NCI-H128 (cell line): ENCODE data around the gene TMEM51.

Experiments
- DNase-seq: peaks from one replicate; lab custom pipeline; 2025; ENCODE audit not compliant: unreplicated experiment; lab: John Stamatoyannopoulos, UW

The TMEM51 gene

GRCh38 chr1:15152318-15153183 lies 996 bp upstream of the TMEM51 start:
- no peak for DNase-seq

DNA sequence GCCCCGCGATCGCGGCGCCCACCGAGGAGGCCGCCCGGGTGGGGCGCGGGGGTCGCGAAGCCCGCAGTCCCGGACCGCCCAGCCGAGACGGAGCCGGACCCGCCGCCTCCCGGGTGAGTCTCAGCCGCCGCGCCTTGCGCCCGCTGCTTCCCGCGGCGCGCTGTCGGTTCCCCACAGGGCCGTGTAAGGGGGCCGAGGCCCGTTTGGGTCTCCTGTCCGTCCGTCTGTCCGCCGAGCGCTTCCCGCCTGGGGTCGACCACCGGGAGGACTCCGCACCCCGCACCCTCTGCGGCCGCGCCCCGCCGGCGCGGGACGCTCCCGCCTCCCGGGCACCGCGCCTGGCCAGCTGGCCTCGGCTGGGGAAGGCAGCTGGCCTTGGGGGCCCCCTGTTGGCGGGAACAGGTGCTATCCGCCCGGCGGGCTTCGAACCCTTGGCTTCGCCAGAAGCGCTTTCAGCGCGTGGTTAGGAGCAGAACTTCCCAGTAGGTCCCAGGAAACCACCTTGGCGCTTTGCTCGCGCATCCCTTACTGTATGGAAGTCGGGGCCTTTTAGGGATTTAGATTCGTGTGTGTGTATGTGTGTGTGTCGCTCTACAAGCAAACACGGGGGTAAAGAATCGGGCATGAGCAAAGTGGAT lies 414 bp downstream of the TMEM51 start:
- DNase-seq: no peak

GRCh38 chr1:15154480-15155036 lies 1.0 kb downstream of the TMEM51 start:
- DNase-seq: no peak

GRCh38 chr1:15155191-15155590 lies 1.6 kb downstream of the TMEM51 start:
- DNase-seq: no peak

GRCh38 chr1:15155888-15156741 lies 2.6 kb downstream of the TMEM51 start:
- DNase-seq: no peak

GRCh38 chr1:15156807-15157380 lies 3.3 kb downstream of the TMEM51 start:
- no peak for DNase-seq

- no peak for DNase-seq
These were observed 4.2 kb downstream of the TMEM51 start for GRCh38 chr1:15157524-15158399.

- DNase-seq: no peak
These were observed 5.1 kb downstream of the TMEM51 start for GRCh38 chr1:15158506-15159165.

GRCh38 chr1:15159166-15159555 lies 5.6 kb downstream of the TMEM51 start:
- DNase-seq: no peak

GRCh38 chr1:15160626-15161025 lies 7.1 kb downstream of the TMEM51 start:
- no peak for DNase-seq

DNA sequence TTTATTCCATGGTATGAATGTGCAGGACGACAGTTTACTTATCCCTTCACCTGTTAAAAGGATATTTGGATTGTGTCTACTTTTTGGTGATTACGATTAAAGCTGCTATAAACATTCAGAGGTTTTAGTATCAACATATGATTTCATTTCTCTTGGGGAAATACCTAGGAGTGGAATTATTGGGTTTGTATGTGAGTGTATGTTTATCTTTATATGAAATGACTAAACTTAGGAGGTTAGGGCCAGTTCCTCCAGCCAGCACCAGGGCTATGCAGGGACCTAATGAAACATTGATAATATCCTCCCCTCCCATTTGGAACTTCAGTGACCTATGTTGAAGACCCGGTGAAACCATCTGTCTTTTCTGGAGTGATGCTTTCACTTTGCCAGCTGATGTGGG lies 13.8 kb downstream of the TMEM51 start:
- DNase-seq: no peak

DNA sequence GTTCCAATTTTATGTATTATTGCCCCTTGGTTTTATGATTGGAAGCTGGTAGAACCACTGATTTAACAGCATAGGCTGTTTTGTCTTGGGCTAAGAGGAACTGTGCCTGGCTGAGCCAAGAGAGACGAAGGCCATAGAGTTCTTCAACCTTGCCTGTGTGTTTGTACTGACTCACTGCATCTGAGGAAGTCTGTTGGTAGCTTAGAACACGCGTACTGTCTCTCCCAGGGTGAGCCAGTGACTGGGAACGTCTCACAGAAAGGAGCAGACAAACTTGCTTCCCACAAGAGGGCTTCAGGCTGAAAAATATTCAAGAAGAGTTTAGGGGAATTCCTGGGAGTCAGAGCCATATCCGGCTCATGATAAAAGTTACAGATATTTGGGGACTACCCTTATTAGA lies 14.9 kb downstream of the TMEM51 start:
- no peak for DNase-seq

DNA sequence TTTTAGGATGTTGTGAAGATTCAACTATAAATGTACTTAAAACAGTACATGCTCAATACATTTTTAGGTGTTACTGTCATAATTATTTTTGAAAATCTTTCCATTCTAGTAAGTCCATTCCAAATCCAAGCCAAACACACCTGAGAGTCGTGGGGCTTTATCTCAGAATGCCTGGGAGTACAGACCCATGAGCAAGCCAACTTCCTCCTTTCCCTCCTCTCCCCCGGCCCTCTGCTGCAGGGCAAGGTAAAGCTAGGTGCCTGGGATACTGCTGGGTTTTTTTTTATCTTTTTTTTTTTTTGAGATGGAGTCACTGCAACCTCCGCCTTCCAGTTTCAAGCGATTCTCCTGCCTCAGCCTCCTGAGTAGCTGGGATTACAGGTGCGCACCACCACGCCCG lies 16.5 kb downstream of the TMEM51 start:
- no peak for DNase-seq

DNA sequence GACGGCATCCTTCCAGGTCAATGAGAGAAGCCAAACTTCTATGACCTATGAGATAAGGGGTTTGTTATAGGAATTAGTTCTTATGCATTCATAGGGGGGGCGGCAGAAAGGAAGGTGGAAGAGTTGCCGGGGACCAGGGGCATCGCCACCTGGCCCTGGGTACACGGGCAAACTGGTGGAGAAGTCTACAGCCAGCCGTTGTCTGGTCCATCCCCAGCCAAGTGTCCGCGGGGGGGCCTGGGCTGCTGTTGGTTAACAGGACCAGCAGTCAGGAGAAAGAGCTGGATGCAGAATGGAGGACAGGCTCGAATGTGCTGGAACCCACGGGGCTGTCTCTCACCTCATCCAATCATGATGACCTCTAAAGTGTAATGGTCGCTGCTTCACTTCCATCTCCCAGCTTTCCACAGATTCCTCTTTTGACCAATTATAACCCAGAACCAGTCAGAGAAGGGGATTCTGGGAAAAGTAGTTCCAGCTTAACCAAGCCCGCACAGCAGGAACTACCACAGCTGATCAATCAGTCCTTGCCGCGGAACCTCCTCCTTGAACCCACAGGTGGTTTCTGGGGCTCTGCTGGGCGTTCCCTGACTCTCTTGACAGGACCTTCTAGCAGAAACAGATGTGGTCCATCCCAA lies 17.8 kb downstream of the TMEM51 start:
- DNase-seq: no peak

DNA sequence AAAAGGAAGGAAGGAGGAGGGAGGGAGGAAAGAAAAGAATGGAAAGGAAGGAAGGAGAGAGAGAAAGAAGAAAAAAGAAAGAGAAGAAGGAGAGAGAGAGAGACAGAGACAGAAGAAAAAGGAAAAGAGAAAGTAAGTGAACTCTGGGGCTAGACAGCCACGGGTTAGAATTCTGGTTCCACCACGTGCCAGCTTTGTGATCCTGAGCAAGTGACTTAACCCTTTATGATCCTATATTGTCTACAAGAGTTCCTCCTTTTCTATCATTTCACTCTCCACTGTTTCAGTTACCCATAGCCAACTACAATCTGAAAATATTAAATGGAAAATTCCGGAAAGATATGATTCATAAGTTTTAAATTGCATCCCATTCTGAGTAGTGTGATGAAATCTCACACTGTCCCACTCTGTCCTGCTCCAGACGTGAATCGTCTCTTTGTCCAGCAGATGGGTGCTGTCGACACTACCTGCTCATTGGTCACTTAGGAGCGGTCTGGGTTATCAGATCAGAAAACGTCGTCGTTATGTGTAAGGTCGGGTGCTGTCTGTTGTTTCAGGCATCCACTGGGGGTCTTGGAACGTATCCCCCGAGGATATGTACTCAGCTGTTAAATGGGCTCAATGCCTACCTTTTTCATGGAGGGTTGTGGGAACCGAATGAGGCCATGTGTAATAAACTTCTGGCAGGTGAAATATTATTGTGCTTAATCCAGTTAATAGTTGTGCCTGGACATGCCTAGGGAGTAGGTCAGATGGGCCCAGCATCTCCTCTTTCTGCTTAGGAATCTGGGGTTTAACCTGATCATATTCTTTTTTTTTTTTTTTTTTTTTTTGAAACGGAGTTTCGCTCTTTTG lies 19.1 kb downstream of the TMEM51 start:
- DNase-seq: no peak

DNA sequence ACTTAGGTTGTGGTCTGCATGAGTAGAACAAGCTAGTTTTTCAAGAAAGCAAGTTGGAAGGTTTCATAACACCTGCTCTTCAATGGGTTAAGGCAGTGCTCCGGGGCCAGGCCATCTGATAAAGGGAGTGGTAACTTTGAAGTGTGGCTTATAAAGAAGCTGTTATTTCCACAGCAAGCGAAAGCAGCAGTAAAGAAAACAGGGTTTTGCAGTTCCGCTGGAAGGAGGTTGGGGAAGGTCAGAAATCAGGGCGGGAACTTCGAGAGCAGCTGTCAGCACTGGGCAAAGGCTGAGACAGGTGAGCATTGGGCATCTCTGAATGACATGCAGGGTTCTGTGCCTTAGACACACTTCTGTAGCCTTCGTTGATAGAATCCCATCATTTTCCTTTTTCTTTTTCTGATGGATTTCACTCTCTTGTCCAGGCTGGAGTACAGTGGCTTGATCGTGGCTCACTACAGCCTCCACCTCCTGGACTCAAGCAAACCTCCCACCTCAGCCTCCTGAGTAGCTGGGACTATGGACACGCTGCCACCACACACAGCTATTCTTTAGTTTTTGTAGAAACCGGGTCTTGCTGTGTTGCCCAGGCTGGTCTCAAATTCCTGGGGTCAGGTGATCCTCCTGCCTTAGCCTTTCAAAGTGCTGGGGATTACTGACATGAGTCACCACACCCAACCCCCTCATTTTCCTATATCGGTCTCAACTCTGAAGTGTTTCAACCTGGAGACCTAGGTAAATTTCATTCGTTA lies 20.5 kb downstream of the TMEM51 start:
- DNase-seq: no peak

- no peak for DNase-seq
These were observed 21.1 kb downstream of the TMEM51 start for GRCh38 chr1:15174615-15174983.
